GM19238 (cell line): ENCODE results near the gene ESPNL.

Source experiments
- DNase-seq: peaks from one replicate; pipeline ENCODE4 v3.0.0; 2011; ENCODE audit warnings: low spot score; ENCODE audit not compliant: insufficient read length

ESPNL gene

DNA sequence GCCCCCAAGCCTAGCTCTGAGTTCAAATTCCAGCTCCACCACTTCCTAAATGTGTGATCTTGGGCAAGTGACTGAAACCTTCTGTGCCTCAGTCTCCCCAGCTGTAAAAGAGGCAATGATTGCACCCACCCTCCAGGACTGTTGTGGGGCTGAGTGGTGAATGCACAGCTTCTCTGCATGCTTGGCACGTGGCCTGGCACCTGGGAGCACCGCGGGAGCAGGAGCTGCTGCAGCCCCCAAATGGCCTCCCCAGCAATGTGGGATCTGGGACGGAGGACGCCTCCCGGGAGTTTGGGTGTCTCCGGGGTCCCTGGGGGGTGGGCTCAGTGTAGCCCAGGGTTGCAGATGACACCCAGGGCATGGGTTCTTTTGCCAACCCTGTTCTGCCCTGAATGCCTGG lies 39.9 kb downstream of the ESPNL start:
- DNase-seq: no peak

DNA sequence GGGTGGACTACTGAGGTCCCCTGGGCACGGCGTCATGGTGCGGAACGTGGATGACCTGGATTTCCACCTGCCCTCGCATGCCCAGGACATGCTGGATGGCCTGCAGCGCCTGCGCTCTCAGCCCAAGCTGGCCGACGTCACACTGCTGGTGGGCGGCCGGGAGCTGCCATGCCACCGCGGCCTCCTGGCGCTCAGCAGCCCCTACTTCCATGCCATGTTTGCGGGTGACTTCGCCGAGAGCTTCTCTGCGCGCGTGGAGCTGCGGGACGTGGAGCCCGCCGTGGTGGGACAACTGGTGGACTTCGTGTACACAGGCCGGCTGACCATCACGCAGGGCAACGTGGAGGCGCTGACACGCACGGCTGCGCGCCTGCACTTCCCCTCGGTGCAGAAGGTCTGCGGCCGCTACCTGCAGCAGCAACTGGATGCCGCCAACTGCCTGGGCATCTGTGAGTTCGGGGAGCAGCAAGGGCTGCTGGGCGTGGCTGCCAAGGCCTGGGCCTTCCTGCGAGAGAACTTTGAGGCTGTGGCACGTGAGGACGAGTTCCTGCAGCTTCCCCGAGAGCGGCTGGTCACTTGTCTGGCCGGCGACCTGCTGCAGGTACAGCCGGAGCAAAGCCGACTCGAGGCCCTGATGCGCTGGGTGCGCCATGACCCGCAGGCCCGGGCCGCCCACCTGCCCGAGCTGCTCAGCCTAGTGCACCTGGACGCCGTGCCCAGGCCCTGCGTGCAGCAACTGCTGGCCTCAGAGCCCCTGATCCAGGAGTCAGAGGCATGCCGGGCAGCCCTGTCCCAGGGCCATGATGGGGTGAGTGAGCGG lies 40.8 kb downstream of the ESPNL start:
- DNase-seq: no peak

DNA sequence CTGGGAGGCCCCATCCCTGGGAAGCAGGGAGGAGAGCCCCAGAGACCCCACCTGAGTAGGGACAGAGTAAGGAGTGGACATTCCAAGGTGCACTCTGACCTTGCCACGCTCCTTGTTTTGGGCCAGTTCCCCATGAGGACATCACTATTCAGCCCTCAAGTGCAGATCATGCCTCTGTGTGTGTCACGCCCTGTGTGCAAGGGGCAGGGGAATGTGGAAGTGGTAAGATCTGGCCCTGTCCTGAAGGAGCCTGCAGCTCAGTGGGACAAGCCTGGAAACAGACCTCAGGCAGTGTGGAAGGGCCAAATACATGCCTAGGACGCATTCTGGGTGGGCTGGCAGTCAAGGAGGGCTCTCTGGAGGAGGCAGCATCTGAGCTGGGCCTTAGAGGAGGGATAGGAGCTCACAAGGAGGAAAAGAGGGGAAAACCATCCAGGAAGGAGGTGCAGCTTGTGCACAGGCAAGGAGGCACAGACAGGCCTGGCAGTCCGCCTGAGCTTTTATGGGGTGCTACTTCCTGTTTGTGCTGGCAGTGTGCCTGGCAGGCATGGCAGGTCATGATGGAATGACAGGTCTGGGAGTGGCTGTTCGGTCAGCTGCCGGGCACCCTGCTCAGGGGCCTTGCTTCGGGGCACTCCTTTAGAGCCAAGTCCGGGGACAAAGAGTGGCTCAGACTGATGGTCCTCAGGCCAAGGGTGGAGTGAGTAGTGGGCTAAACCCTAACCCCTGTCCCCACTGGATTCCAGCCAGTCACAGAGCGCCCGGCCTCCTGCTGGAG lies 41.6 kb downstream of the ESPNL start:
- DNase-seq: no peak

DNA sequence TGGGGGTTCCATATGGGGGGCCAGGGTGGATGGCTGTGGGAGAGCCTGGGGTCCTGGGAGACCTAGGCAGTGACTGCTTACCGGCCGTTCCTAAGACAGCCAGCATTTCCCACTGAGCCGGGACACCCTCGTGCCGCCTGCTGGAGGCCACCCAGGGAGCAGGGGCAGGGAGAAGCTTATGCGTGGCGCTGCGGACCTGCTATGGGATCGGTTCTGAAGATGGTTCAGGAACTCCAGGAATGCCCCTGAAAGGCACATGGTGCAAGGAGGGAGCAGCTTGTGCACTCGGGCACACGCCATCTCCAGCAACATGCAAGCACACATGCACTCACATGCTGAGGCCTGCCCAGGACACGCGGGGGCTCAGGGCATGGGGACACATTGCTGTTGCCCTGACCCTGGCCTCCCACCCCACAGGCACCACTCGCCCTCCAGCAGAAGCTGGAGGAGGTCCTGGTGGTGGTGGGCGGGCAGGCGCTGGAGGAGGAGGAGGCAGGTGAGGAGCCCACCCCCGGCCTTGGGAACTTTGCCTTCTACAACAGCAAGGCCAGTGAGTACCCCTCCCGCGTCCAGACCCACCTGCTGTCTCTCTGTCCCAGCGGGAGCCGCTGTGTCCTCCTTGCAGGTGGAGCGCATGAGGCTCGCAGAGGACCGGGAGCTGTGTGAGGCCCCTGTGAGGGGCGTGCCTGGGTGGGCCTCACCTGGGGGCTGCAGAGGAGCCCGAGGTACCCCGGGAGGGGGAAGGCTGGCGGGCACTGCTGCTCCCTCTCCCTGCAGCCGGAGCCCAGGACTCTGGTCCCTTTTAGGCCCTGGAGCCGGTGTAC lies 42.5 kb downstream of the ESPNL start:
- no peak for DNase-seq

DNA sequence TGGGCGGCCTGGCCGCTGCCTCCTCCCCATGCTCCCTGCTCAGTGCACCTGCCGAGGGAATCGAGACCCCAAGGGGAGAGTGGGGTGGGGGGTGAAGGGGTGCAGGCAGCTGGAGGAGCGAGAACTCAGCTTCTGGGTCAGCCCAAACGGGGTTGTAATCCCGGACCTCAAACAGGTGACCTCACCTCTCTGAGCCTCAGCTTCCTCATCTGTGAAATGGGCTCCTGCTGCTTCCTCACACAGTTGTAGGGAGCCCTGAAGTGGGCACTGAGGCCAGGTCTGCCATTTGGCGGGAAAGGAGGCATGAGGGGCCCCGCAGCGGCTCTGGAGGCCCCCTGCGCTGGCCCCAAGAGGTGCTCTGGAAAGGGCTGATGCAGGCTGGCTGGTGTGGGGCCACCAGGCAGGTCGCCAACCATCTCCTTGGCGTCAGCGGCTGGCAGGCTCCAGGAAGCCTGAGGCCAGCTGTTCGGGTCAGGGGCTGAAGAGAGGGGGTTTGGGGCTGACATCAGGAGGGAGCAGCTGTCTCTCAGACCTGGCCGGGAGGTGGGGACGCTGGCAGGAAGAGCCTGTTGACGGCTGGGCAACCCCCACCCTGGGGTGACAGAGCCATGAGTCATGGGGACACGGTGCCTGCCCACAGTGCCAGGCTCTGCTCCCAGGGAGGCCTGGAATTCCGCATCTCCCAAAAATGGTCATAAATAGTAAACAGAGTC lies 43.3 kb downstream of the ESPNL start:
- DNase-seq: no peak

DNA sequence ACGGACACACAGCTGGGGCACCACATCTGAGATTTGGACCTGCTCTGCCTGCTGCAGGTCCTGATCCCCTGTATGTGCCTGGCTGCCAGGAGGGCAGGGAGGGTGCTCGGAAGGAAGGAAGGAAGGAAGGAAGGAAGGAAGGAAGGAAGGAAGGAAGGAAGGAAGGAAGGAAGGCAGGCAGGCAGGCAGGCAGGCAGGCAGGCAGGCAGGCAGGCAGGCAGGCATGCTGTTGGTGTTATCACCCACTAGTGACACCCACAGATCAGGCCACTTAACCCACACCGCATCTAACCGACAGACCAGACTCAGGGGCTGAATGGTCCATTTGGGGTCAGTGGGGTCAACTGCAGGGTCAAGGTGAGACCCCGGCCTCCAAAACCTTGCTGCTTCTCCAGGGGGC lies 44.1 kb downstream of the ESPNL start:
- no peak for DNase-seq

DNA sequence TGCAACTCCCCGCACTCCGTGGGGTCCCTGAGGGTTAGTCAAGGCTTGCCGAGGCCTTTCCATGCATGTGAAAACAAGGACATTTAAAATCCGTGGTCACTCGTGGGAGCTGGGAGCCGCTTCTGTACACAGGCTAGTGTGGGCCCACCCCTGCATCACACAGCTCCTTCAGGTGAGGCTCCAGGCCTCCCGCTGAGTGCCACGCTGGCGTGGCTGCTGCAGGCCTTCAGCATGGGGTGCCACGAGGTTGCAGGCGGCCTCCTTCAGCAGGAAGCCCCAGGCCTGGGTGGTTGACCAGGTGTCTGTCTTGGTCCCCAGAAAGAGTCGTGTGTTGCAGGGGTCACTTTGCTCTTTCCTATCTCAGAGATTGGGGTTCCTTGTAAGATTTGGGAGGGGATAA lies 44.9 kb downstream of the ESPNL start:
- no peak for DNase-seq

DNA sequence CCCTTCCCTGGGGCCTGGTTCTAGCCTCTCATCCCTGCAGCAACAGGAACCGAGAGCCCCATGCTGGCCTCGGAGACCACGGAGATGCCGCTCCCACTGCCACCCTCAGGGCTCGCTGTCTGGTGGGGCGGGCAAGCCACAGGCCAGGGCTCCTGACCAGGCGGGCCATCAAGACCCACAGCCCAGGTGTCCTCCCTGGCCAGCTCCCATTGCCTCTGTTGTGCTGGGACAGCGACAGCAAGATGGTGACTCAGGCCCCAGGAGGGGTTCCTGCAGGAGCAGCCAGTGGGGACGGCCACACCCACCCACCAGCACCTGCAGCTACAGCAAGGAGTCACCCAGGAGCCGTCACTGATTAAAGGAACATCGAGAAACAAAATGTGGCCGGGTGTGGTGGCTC lies 45.7 kb downstream of the ESPNL start:
- DNase-seq: no peak

DNA sequence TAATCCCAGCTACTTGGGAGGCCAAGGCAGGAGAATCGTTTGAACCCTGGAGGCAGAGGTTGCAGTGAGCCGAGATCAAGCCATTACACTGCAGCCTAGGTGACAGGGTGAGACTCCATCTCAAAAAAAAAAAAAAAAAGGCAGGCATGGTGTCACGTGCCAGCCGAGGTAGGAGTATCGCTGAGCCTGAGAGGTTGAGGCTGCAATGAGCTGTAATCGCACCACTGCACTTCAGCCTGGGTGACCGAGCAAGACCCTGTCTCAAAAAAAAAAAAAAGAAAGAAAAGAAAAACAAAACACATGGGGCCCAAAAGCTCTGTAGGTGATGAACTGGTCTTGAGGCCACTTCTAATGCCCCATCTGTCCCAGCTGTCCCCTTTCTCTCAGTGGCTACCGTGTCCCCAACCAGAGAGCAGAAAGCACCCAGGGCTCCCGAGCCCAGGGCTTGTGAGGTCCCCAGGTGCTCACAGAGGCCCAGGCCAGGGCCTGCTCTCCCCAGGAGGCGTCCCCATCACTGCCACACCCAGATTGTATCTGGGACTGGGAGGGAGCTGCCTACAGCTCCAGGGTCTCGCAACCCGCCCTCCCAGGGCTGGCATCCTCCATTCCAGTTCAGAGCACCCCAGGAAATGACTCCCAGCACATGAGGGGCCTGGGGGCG lies 46.9 kb downstream of the ESPNL start:
- DNase-seq: no peak

DNA sequence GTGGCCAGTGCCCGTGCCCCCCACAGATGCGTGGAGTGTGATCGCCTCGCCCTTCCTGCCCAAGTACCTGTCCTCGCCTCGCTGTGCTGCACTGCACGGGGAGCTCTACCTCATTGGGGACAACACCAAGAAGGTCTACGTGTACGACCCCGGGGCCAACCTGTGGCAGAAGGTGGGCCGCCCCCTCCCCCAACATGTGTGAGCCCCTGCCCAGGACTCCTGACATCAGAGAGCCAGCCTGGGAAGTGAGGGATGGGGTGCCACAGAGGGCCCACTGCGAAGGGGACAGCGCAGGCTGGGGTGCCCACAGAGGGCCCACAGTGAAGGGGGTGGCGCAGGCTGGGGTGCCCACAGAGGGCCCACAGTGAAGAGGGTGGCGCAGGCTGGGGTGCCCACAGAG lies 48.8 kb downstream of the ESPNL start:
- no peak for DNase-seq

DNA sequence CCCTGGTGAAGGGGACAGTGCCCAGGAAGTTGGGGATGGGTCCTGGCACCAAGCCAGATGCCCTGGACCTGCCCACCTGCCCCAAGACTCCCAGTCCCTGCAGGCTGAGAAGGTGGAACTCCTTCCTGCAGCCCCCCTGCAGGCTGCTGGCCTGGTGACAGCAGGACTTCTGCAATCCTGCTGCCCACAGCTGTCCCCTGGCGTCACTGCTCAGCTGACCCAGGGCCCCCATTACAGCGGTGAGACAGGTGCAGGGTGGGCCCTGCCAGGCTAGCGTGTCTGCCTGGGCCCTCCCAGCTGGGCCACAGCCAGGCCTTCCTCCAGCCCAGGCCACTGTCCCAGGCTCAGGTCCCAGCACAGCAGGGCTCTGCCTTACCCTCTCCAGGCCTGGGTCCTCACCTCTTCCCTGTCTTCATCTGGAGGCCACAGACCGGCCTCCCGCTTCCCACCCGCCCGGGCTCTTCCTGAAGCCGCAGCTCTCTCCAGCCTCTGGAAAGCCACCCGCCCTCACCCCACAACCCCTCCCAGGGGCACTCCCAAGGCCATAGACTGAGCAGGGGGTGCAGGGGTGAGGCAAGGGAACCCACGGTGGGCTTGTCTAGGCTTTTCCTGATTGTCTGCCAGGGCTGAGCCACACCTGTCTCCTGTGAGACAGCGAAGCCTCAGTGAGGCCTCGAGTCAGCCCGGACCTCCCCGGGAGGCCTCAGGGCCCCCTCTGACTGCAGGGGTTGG lies 49.9 kb downstream of the ESPNL start:
- DNase-seq: no peak

DNA sequence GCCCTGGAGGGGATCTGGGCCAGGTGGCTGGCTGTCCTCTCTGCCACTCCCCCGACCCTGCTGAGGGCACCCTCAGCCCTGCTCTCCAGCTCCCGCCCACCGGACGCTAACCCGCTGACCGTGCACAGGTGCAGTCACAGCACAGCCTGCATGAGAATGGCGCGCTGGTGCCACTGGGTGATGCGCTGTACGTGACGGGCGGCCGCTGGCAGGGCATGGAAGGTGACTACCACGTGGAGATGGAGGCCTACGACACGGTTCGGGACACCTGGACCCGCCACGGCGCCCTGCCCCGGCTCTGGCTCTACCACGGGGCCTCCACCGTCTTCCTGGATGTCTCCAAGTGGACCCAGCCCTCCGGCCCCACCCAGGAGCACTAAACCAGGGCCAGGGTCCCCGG lies 50.5 kb downstream of the ESPNL start:
- no peak for DNase-seq

DNA sequence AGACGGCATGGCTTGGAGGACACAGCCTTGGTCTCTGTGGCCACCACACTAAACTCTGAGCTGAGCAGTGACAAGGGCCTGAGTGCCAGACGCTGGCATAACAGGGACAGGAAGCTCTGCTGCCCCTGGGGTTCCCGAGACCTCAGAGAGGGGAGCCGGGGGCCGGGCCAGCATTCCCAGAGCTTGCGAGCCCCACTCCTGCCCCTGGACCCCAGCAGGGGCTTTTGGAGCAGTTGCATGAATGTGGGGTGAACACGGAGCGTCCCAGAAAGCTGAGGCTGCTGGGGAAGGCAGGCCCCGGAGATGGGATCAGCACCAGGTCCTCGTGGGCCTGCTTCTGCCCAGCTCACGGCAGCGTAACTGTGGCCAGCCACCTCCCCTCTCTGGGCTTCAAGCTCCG lies 51.1 kb downstream of the ESPNL start:
- DNase-seq: no peak

DNA sequence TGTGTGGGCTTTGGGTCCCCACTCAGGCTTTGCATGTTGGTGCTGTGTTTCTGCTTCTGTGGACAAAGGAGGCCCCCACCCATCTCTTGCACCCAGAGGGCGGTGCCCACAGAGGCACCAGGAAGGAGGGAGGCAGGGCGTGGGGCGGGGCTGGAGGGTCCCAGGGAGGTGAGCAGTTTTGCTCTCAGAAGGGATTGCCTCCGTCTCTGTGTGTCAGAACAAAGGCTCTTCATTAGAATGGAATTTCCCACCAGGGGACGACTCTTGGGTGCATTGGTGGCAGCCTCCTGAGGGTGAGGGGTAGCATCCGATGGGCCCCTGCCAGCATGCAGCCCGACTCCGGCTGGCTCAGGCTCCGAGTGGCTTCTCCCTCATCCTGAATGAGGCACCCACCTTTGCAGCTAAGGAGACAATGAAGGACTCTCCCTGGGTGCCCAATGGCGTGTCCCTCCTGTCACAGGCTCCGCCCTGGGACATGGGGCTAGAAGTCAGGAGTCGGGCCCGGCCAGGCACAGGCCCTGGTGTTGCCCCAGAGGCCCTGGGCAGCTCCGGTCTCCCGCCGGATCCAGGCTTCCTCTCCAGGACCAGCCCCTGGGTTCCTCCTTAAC lies 51.6 kb downstream of the ESPNL start:
- DNase-seq: no peak

DNA sequence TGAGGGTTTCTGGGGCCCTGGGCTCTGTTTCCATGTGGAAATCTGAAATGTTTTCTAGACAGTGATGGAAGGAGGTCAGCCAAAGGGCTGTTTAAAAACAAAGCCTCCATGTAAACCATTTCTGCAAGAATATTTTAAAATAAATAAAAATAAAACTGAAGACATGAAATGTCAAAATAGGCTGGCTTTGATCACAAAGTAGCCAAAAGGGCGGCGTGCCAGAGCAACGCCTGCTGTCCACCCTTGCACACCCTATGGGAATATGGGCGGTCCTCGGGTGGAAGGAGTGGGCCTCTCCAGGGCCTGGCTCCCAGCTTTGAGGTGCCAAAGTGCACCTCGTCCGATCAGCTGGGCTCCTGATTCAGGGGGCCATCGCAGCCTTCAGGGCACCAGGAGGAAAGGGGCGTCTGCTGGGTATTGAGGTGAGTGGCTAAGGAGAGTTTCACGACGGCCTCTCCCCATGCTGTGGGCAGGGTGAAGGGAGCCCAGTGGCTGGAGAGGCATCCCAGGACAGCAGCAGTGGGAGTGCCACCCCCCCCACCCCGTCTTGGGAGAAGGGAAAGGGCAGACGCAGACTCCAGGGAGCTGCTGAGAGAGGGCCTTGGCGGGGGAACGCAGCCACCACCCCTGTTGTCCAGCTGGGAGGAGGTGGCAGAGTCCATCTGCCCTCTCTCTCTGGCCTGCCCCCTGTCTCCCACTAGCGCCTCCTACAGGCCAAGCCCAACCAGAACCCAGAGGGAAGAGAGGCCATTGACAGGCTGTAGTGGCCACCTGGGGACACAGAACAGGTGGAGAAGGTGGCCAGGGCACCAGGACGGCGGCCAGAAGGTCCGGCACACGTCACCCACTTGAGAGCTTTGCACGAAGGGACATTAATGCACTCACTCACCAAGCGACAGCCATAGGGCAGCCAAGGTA lies 52.9 kb downstream of the ESPNL start:
- no peak for DNase-seq

DNA sequence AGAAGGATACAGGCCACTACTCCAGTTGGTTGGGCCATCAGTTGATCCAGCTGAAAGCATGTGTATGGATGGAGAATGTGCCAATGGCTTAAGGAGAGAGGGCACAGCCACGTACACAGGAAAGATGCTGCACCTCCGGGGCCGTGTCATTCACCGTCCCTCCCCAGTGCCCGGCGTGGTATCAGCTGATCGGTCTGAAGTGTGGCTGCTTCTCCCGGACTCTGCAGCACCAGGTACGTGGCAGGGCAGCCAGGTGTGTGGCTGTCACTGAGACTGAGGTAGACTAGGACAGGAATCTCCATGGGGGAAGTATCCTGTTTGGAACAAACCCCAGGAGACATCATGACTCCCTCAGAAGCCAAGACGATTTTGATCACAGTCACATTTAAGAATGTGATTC lies 54.4 kb downstream of the ESPNL start:
- no peak for DNase-seq

DNA sequence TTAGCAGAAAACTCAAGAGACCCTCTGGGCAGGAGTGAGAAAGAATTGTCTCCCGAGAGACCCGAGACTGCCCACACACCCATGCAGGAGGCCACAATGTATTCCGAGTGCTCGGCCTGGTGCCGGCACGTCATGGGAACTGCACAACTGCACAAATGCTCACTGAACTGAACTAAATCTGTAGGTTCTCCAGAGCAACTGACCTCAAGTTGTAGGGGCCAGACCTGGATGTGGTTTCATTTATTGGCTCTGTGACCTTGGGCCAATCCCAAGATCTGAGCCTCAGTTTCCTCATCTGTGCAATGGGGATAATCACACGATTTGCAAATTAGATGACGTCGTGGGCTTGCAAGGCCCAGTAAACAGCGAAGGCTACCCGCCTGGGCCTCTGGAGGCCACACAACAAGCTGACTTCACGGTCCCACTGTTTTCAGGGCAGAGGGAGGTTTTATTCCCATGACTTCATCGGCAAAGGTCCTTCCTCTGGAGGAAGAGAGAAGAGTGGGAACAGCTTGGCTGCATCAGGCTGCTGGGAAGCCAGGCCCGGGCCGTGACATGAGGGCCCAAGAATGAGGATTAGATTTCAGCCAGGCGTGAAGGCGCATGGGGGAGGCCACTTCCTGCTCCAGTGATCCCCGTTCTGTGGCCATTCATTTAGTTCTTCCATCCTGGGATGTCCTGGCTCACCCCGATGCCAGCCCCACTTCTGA lies 55.1 kb downstream of the ESPNL start:
- DNase-seq: no peak
